ENCODE measurements around the gene CSNK2B.

DNA sequence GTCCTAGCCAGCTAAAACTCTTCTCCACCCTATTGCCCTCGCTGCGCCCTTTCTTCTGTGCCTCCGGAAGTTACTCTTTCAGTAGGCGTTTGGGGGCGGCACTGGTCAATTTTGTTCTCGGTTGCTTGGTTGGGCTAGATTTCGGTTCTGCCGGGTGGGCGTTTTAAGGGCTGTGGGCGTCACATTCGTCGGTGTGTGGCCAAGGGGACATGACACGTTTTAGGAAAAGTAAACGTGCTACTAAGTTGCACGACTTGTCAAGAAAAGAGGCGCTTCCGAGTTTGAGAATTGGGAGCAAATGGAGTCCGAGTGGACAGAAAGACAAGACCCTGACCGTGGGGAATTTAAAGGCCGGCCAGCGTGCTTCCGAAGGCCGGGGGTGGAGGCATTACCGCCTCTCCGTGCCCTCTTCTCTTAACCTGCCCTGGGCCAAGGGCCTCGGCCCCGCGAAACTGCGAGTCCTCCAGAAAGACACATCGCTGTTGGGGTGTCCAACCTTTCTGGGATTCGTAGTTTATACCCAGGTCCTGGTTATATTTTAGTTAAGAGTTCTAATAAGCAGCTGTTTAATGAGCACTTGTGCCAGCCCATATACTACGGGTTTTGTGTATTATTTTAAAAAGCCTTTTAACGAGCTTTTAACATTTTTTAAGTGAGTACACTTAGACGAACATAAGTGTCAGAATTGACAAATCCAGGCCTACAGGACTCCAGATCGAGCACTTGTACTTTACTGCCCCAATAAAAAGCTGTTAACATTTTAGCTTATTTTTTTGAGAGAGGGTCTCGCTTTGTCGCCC lies 12.8 kb upstream of the CSNK2B start:
- TF ChIP-seq YY1 (IDR thresholded peaks at IDR 0.05; ENCODE audit: insufficient read depth, insufficient read length) (no peak), ZNF274 (IDR thresholded peaks at IDR 0.05; ENCODE audit: low read depth, low read length) (no peak)
